H1 (cell line): ENCODE results near the gene ARCN1. TPM values are rescaled to one million over a fixed set of nuclear protein-coding genes. Genes with fewer than 3 reads are reported as not detected.

Experiments
- POLR2AphosphoS5 ChIP-seq: IDR thresholded peaks from 2 replicates; pipeline ENCODE4 v1.6.1; 2011; ENCODE audit warnings: low read depth, low read length
- polyA plus RNA-seq, 7 experiments: library from polyadenylated mRNA; depleted of rRNA in 3 of 7; stranded (reverse) in 5 of 7; unstranded in 2 of 7; fragments of >200 nt in 5 of 7; fragments of 200-250 nt in 2 of 7; gene quantifications; 1 replicate in 5 of 7; 2 replicates in 1 of 7; 4 replicates in 1 of 7; pipeline versions ENCODE4 v1.2.1 to v1.2.3, GENCODE V29; 2011 to 2013; ENCODE audit warnings: missing spikeins in 2 of 7, mixed read lengths in 2 of 7
- total RNA-seq: library from RNA; stranded (reverse); fragmentation: NEBNext Ultra II Directional; extraction: Animal tissue kit (Norgen Biotek cat#: 25700); gene quantifications from 2 replicates; pipeline ENCODE4 v1.2.1, GENCODE V29; 2021

Gene ARCN1
- total and polyA plus RNA-seq, 2 of the 8 experiments (the other 6 are each of a cell fraction or from before 2014, with no cell fraction given): 132 to 146 TPM

GRCh38 chr11:118634431-118635236, 62.4 kb downstream of the ARCN1 start (continued):
- peak; percentile 79 for TF ChIP-seq POLR2AphosphoS5
